Neuron (in vitro differentiated cells): ENCODE measurements around the gene TSPAN19.

Experiments used
- H2AFZ ChIP-seq: one replicate; pipeline ENCODE4 v1.6.1; 2013; ENCODE audit warnings: low read depth, mild to moderate bottlenecking, inconsistent platforms, low read length, moderate library complexity
- H3K27me3 ChIP-seq: one replicate; pipeline ENCODE4 v1.6.1; 2013; ENCODE audit warnings: low read length; ENCODE audit not compliant: insufficient read depth
- H3K36me3 ChIP-seq: one replicate; pipeline ENCODE4 v1.6.1; 2013; ENCODE audit warnings: low read length; ENCODE audit not compliant: insufficient read depth
- H3K4me1 ChIP-seq: one replicate; pipeline ENCODE4 v1.6.1; 2013; ENCODE audit warnings: low read length; ENCODE audit not compliant: insufficient read depth
- H3K4me3 ChIP-seq: 2 replicates; pipeline ENCODE4 v1.5.1; 2013; ENCODE audit warnings: mild to moderate bottlenecking, low read length, moderate library complexity
- H3K9me3 ChIP-seq: one replicate; pipeline ENCODE4 v1.6.1; 2013; ENCODE audit warnings: low read length

TSPAN19 gene

GRCh38 chr12:84994426-84994825, 41.7 kb downstream of the TSPAN19 start:
- no peaks in the 10 kb centered on the region for H3K27me3 ChIP-seq
- H3K36me3 ChIP-seq: no peaks in the 10 kb centered on the region
- peaks cover 19% of the 10 kb centered on the region for H3K4me1 ChIP-seq
- H3K4me3 ChIP-seq: no peak overlapping the region
- no peaks in the 10 kb centered on the region for H3K9me3 ChIP-seq
- no peak overlapping the region for H2AFZ ChIP-seq

- H3K9me3 ChIP-seq: no peaks in the 10 kb centered on the region
- H3K36me3 ChIP-seq: no peaks in the 10 kb centered on the region
- peak overlapping the region; percentile 37 for H3K4me3 ChIP-seq
- peaks cover 19% of the 10 kb centered on the region for H3K4me1 ChIP-seq
- peak overlapping the region; percentile 15 for H2AFZ ChIP-seq
- no peaks in the 10 kb centered on the region for H3K27me3 ChIP-seq
These were observed 49.5 kb downstream of the TSPAN19 start for GRCh38 chr12:84986586-84986985.

- peak overlapping the region; percentile 15 for H2AFZ ChIP-seq
- H3K36me3 ChIP-seq: no peaks in the 10 kb centered on the region
- H3K9me3 ChIP-seq: no peaks in the 10 kb centered on the region
- H3K4me3 ChIP-seq: peak overlapping the region; percentile 37
- H3K4me1 ChIP-seq: peaks cover 19% of the 10 kb centered on the region
- no peaks in the 10 kb centered on the region for H3K27me3 ChIP-seq
These were observed 50.0 kb downstream of the TSPAN19 start for GRCh38 chr12:84986117-84986516.

- Histone ChIP-seq H3K36me3 (no peaks in the 10 kb centered on the region), H3K4me3 (no peak overlapping the region), H3K27me3 (no peaks in the 10 kb centered on the region), H3K9me3 (no peaks in the 10 kb centered on the region), H3K4me1 (peaks cover 24% of the 10 kb centered on the region), H2AFZ (peak overlapping the region; percentile 24)
These were observed 52.8 kb downstream of the TSPAN19 start for GRCh38 chr12:84983289-84983688.

GRCh38 chr12:84982888-84983287, 53.2 kb downstream of the TSPAN19 start:
- H3K36me3 ChIP-seq: no peaks in the 10 kb centered on the region
- no peak overlapping the region for H3K4me3 ChIP-seq
- no peaks in the 10 kb centered on the region for H3K27me3 ChIP-seq
- peak overlapping the region; percentile 24 for H2AFZ ChIP-seq
- H3K4me1 ChIP-seq: peaks cover 24% of the 10 kb centered on the region
- no peaks in the 10 kb centered on the region for H3K9me3 ChIP-seq

GRCh38 chr12:84978921-84979320, 57.2 kb downstream of the TSPAN19 start:
- Histone ChIP-seq H2AFZ (peak overlapping the region; percentile 33), H3K4me3 (no peak overlapping the region), H3K9me3 (no peaks in the 10 kb centered on the region), H3K36me3 (no peaks in the 10 kb centered on the region), H3K27me3 (no peaks in the 10 kb centered on the region), H3K4me1 (peaks cover 12% of the 10 kb centered on the region)

GRCh38 chr12:84976133-84976532, 59.9 kb downstream of the TSPAN19 start:
- Histone ChIP-seq H2AFZ (no peak overlapping the region), H3K9me3 (no peaks in the 10 kb centered on the region), H3K4me1 (peaks cover 38% of the 10 kb centered on the region), H3K4me3 (no peak overlapping the region), H3K27me3 (no peaks in the 10 kb centered on the region), H3K36me3 (no peaks in the 10 kb centered on the region)

- no peak overlapping the region for H3K4me3 ChIP-seq
- H3K36me3 ChIP-seq: no peaks in the 10 kb centered on the region
- no peak overlapping the region for H2AFZ ChIP-seq
- peaks cover 40% of the 10 kb centered on the region for H3K4me1 ChIP-seq
- no peaks in the 10 kb centered on the region for H3K9me3 ChIP-seq
- no peaks in the 10 kb centered on the region for H3K27me3 ChIP-seq
These were observed 61.8 kb downstream of the TSPAN19 start for GRCh38 chr12:84974155-84974815.

- H3K4me3 ChIP-seq: no peak overlapping the region
- no peak overlapping the region for H2AFZ ChIP-seq
- H3K36me3 ChIP-seq: no peaks in the 10 kb centered on the region
- H3K4me1 ChIP-seq: peaks cover 34% of the 10 kb centered on the region
- no peaks in the 10 kb centered on the region for H3K27me3 ChIP-seq
- no peaks in the 10 kb centered on the region for H3K9me3 ChIP-seq
These were observed 63.1 kb downstream of the TSPAN19 start for GRCh38 chr12:84973026-84973425.

GRCh38 chr12:84969226-84969625, 66.9 kb downstream of the TSPAN19 start:
- Histone ChIP-seq H3K27me3 (no peaks in the 10 kb centered on the region), H3K36me3 (no peaks in the 10 kb centered on the region), H3K4me1 (peaks cover 31% of the 10 kb centered on the region), H3K4me3 (no peak overlapping the region), H3K9me3 (no peaks in the 10 kb centered on the region), H2AFZ (no peak overlapping the region)
